ENCODE measurements around the gene SMYD1. TPM values are rescaled to one million over a fixed set of nuclear protein-coding genes. Genes with fewer than 3 reads are reported as not detected.

SMYD1 gene
- total and polyA plus RNA-seq, 10 of the 15 experiments (the other 5 are each of a cell fraction or from before 2014, with no cell fraction given): 0.09 TPM; not detected in 9

- ChIA-PET SMC1A (ENCODE audit: uncharacterized antibody, unreplicated experiment) (no interaction called here), RAD21 (ENCODE audit: unreplicated experiment) (no interaction called here), CTCF (no interaction called here), POLR2A (no interaction called here)
- H3K36me3 ChIP-seq (ENCODE audit: control insufficient read depth in 2 of 2, insufficient read depth in 2 of 2, low read length in 1 of 2): no peaks in the 10 kb centered on the region
- H3K79me2 ChIP-seq (ENCODE audit: control insufficient read depth, insufficient read depth, low read length): no peaks in the 10 kb centered on the region
- 63% methylated on average over 17 of the region's 17 CpGs for WGBS (ENCODE audit: insufficient coverage, insufficient replicate concordance, low lambda C conversion rate, missing lambda C conversion rate)
- no peaks in the 10 kb centered on the region; a peak in 1 of 4 replicates for H3K27me3 ChIP-seq (replicated peaks in 1 of 2; ENCODE audit: control insufficient read depth in 2 of 2, insufficient read depth in 2 of 2, low read length in 1 of 2)
- no peak overlapping the region for H3K4me3 ChIP-seq
- no peak overlapping the region for H3K27ac ChIP-seq (ENCODE audit: control insufficient read depth, insufficient read depth)
- H2AFZ ChIP-seq (ENCODE audit: control insufficient read depth, low read depth, low read length): no peak overlapping the region
- ATAC-seq (no peak), FAIRE-seq (no peak), DNase-seq (ENCODE audit: low read depth, low spot score) (no peak)
- H3K4me1 ChIP-seq (ENCODE audit: control insufficient read depth, insufficient read depth, low read length): no peaks in the 10 kb centered on the region
- H4K20me1 ChIP-seq (ENCODE audit: control insufficient read depth, insufficient read depth): no peaks in the 10 kb centered on the region
- no peak overlapping the region for H3K9ac ChIP-seq (ENCODE audit: control insufficient read depth, insufficient read depth, low read length)
- TF ChIP-seq KDM1A (IDR thresholded peaks at IDR 0.05; ENCODE audit: borderline replicate concordance) (no peak), DPF2 (IDR thresholded peaks at IDR 0.05) (no peak), SPI1 (IDR thresholded peaks at IDR 0.05; ENCODE audit: borderline replicate concordance, insufficient read depth, low read depth, low read length) (no peak), CREM (IDR thresholded peaks at IDR 0.05; ENCODE audit: low read depth) (no peak), ZNF384 (IDR thresholded peaks at IDR 0.05; ENCODE audit: borderline replicate concordance, low read depth, low read length) (no peak), ZBTB11 (CRISPR knock-in tag; IDR thresholded peaks at IDR 0.05) (no peak), SIX5 (IDR thresholded peaks at IDR 0.05; ENCODE audit: low read depth, low read length, severe bottlenecking) (no peak), TCF12 (IDR thresholded peaks at IDR 0.05; ENCODE audit: low read depth, low read length) (no peak), SMAD5 (IDR thresholded peaks at IDR 0.05; ENCODE audit: low read depth) (no peak)
- intact Hi-C loops (cut with micrococcal nuclease; ENCODE audit: unreplicated experiment): no loop called here
- in situ Hi-C loops (cut with MboI): no loop called here
- H3K9me3 ChIP-seq (replicated peaks; ENCODE audit: control insufficient read depth, insufficient read depth, low read length): no peaks in the 10 kb centered on the region
- H3K4me2 ChIP-seq (ENCODE audit: control insufficient read depth, insufficient read depth): no peak overlapping the region
- BruUV-seq (replicated peaks): no TSS peak
Measured at GRCh38 chr2:88087763-88088162, 20.1 kb downstream of the SMYD1 start.

Data from GM12878 (cell line).